Parathyroid adenoma (tissue), 2 donors: ENCODE measurements around the gene SPSB1.

Experiments
- H2AFZ ChIP-seq: fragments of 300-600 bp; sonication (generic); one replicate; pipeline ENCODE4 v1.7.0; 2017; ENCODE audit warnings: antibody characterized with exemption, mild to moderate bottlenecking
- H3K27ac ChIP-seq: fragments of 300-600 bp; sonication (generic); one replicate; pipeline ENCODE4 v1.7.0; 2017
- H3K27me3 ChIP-seq: fragments of 300-600 bp; sonication (generic); one replicate; pipeline ENCODE4 v1.7.0; 2017; ENCODE audit warnings: low read length; ENCODE audit not compliant: control insufficient read depth, insufficient read depth
- H3K36me3 ChIP-seq: fragments of 300-600 bp; sonication (generic); one replicate; pipeline ENCODE4 v1.7.0; 2017; ENCODE audit warnings: low read length; ENCODE audit not compliant: control insufficient read depth, insufficient read depth
- H3K4me1 ChIP-seq: fragments of 300-600 bp; sonication (generic); one replicate; pipeline ENCODE4 v1.7.0; 2017; ENCODE audit warnings: control low read depth
- H3K4me2 ChIP-seq: fragments of 300-600 bp; sonication (generic); one replicate; pipeline ENCODE4 v1.7.0; 2017; ENCODE audit warnings: low read length
- H3K4me3 ChIP-seq: fragments of 300-600 bp; sonication (generic); one replicate; pipeline ENCODE4 v1.7.0; 2017; ENCODE audit warnings: low read depth, low read length
- H3K79me2 ChIP-seq: fragments of 300-600 bp; sonication (generic); one replicate; pipeline ENCODE4 v1.7.0; 2017; ENCODE audit warnings: control low read depth
- H3K9ac ChIP-seq: fragments of 300-600 bp; sonication (generic); one replicate; pipeline ENCODE4 v1.7.0; 2017; ENCODE audit warnings: mild to moderate bottlenecking
- H3K9me3 ChIP-seq: fragments of 300-600 bp; sonication (generic); one replicate; pipeline ENCODE4 v1.7.0; 2017; ENCODE audit warnings: low read length; ENCODE audit not compliant: control insufficient read depth
- CTCF ChIP-seq: fragments of 300-600 bp; sonication (generic); IDR thresholded peaks from one replicate; pipeline ENCODE4 v1.7.0; 2017; ENCODE audit warnings: antibody characterized with exemption, mild to moderate bottlenecking
- donor health status: primary hyperparathyroidism.

Gene SPSB1

GRCh38 chr1:9371391-9371935 lies 78.8 kb downstream of the SPSB1 start:
- Histone ChIP-seq H3K36me3 (no peaks in the 10 kb centered on the region), H3K4me3 (no peak overlapping the region), H3K9ac (no peak overlapping the region), H3K27ac (no peak overlapping the region), H3K4me1 (no peaks in the 10 kb centered on the region), H3K79me2 (no peaks in the 10 kb centered on the region), H2AFZ (no peak overlapping the region), H3K4me2 (no peak overlapping the region), H3K9me3 (no peaks in the 10 kb centered on the region), H3K27me3 (no peaks in the 10 kb centered on the region)
- no peak for TF ChIP-seq CTCF

- Histone ChIP-seq H3K36me3 (no peaks in the 10 kb centered on the region), H3K4me1 (no peaks in the 10 kb centered on the region), H3K9ac (no peak overlapping the region), H3K4me3 (no peak overlapping the region), H3K27me3 (no peaks in the 10 kb centered on the region), H2AFZ (no peak overlapping the region), H3K9me3 (no peaks in the 10 kb centered on the region), H3K79me2 (no peaks in the 10 kb centered on the region), H3K4me2 (no peak overlapping the region), H3K27ac (no peak overlapping the region)
- TF ChIP-seq CTCF, result no peak
Observed at GRCh38 chr1:9371951-9372350, 79.3 kb downstream of the SPSB1 start.

- Histone ChIP-seq H3K79me2 (no peaks in the 10 kb centered on the region), H3K9me3 (no peaks in the 10 kb centered on the region), H3K27ac (no peak overlapping the region), H2AFZ (no peak overlapping the region), H3K4me1 (no peaks in the 10 kb centered on the region), H3K36me3 (no peaks in the 10 kb centered on the region), H3K4me3 (no peak overlapping the region), H3K27me3 (no peaks in the 10 kb centered on the region), H3K4me2 (no peak overlapping the region), H3K9ac (no peak overlapping the region)
- no peak for TF ChIP-seq CTCF
Observed at GRCh38 chr1:9373619-9374018, 80.9 kb downstream of the SPSB1 start.

- H3K36me3 ChIP-seq, result no peaks in the 10 kb centered on the region
- no peak overlapping the region for H3K4me3 ChIP-seq
- H2AFZ ChIP-seq, result no peak overlapping the region
- no peaks in the 10 kb centered on the region for H3K4me1 ChIP-seq
- no peaks in the 10 kb centered on the region for H3K27me3 ChIP-seq
- H3K9ac ChIP-seq, result no peak overlapping the region
- H3K79me2 ChIP-seq, result no peaks in the 10 kb centered on the region
- TF ChIP-seq CTCF, result no peak
- no peaks in the 10 kb centered on the region for H3K9me3 ChIP-seq
- H3K4me2 ChIP-seq, result no peak overlapping the region
- no peak overlapping the region for H3K27ac ChIP-seq
Observed at GRCh38 chr1:9374748-9375341, 82.2 kb downstream of the SPSB1 start.

- Histone ChIP-seq H3K9me3 (no peaks in the 10 kb centered on the region), H3K79me2 (no peaks in the 10 kb centered on the region), H3K4me3 (no peak overlapping the region), H3K9ac (no peak overlapping the region), H2AFZ (no peak overlapping the region), H3K27ac (no peak overlapping the region), H3K4me2 (no peak overlapping the region), H3K36me3 (no peaks in the 10 kb centered on the region), H3K4me1 (no peaks in the 10 kb centered on the region), H3K27me3 (no peaks in the 10 kb centered on the region)
- TF ChIP-seq CTCF, result no peak
Observed at GRCh38 chr1:9375912-9376311, 83.2 kb downstream of the SPSB1 start.
